Stomach smooth muscle (tissue), 2 donors: Measurements from ENCODE around the gene TTC38.
A peak's percentile ranks its signal among the peaks of the same experiment; 100 is the strongest.

Source experiments
- H3K27ac ChIP-seq: one replicate; pipeline ENCODE4 v1.7.0; 2013; ENCODE audit warnings: mild to moderate bottlenecking, low read length, inconsistent platforms
- H3K27me3 ChIP-seq, 2 donors: one replicate each; pipeline ENCODE4 v1.7.0; 2013; ENCODE audit warnings: low read length in 2 of 2; ENCODE audit not compliant: insufficient read depth in 2 of 2, control insufficient read depth in 1 of 2
- H3K36me3 ChIP-seq, 2 donors: one replicate each; pipeline ENCODE4 v1.7.0; 2013; ENCODE audit warnings: low read length in 2 of 2; ENCODE audit not compliant: control insufficient read depth in 2 of 2, insufficient read depth in 2 of 2
- H3K4me1 ChIP-seq: one replicate; pipeline ENCODE4 v1.7.0; 2013; ENCODE audit warnings: low read length; ENCODE audit not compliant: control insufficient read depth, insufficient read depth
- H3K4me3 ChIP-seq, 2 donors: one replicate each; pipeline ENCODE4 v1.7.0; 2013; ENCODE audit warnings: low read length in 2 of 2
- H3K9ac ChIP-seq, 2 donors: one replicate each; pipeline ENCODE4 v1.7.0; 2013; ENCODE audit warnings: low read length in 2 of 2, mild to moderate bottlenecking in 1 of 2
- H3K9me3 ChIP-seq, 2 donors: one replicate each; pipeline ENCODE4 v1.7.0; 2013; ENCODE audit warnings: low read length in 2 of 2; ENCODE audit not compliant: control insufficient read depth in 2 of 2
- donor health status: healthy.
- donor health status: Pancreatic carcinoma.

TTC38 gene

DNA sequence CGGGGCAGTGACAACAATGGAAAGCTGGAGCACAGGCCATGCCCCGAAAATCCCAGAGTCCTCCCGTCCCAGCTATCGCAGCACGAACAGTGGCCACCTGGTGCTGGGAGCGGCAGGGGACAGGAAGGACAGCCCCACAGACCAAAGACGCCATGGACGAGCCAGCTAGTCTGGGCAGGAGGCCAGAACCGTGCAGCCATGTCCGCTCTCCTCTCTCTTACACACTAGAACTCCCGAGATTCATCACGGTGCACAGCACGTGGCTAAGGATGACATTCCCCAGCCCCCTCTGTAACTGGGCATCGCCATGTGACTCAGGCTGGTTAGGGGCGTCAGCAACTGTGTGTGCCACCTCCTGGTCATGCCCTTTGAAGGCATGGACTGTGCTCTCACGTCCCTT, 22.3 kb upstream of the TTC38 start:
- H3K27ac ChIP-seq = peak overlapping the region; percentile 24
- peaks cover 9 to 11% of the 10 kb centered on the region in 2 donors for H3K36me3 ChIP-seq
- H3K9ac ChIP-seq = no peak overlapping the region
- H3K4me1 ChIP-seq = peaks cover 26% of the 10 kb centered on the region
- H3K27me3 ChIP-seq = no peaks in the 10 kb centered on the region
- H3K4me3 ChIP-seq = peak overlapping the region in 1 of 2 donors; percentile 40
- H3K9me3 ChIP-seq = no peaks in the 10 kb centered on the region

DNA sequence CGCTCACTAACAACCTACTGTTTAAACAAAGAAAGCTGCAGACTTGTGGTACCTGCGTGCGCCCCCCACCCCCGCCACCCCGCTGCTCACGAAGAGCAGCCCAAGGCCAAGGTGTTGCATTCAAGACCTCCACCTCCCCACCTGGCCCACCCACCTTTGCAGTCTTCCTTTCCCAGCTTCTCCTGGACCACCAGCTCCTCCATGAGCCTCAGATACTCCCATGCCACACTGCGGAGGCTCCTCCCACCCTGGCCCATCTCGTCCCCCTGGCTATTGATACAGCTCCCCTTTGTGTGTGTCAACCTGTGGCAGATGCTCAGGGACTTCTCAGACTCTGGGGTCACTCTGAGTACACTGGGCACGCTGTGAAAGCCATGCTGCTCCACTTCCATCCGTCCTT, 21.6 kb upstream of the TTC38 start:
- H3K4me1 ChIP-seq = peaks cover 30% of the 10 kb centered on the region
- no peaks in the 10 kb centered on the region for H3K9me3 ChIP-seq
- no peak overlapping the region for H3K27ac ChIP-seq

DNA sequence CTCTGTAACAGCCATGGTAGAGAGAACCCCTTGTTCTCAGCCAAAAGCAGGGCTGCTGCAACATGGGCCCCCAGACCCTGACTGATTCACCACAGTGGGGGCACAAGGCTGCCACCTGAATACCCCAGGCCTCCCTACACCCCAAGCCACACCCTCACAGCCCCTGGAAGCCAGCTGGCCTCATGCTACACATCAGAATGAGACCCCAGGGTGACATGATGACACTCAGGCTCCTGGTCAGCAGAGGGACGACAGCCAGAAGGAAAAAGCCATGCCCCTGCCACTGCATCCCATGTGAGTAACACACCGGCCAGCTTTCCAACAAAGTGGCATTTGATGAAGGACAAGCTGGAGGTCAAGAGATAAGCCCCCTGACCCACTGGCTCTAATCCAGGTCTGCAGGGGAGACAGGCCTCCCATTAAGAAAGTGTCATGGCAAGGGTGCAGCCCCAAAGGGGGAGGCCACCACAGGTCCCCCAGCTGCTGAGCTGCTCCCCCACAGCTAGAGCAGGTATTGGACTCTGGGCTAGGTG, 20.3 kb upstream of the TTC38 start:
- H3K9me3 ChIP-seq = no peaks in the 10 kb centered on the region
- H3K4me1 ChIP-seq = peaks cover 26% of the 10 kb centered on the region
- H3K9ac ChIP-seq = no peak overlapping the region
- H3K27ac ChIP-seq = no peak overlapping the region
- H3K4me3 ChIP-seq = no peak overlapping the region
- H3K27me3 ChIP-seq = no peaks in the 10 kb centered on the region
- H3K36me3 ChIP-seq = peaks cover 9% of the 10 kb centered on the region in 2 donors

More for the DNA sequence above, 21.6 kb upstream of the TTC38 start:
- H3K4me3 ChIP-seq = no peak overlapping the region
- H3K36me3 ChIP-seq = peaks cover 9% of the 10 kb centered on the region in 2 donors
- no peak overlapping the region for H3K9ac ChIP-seq
- H3K27me3 ChIP-seq = no peaks in the 10 kb centered on the region

DNA sequence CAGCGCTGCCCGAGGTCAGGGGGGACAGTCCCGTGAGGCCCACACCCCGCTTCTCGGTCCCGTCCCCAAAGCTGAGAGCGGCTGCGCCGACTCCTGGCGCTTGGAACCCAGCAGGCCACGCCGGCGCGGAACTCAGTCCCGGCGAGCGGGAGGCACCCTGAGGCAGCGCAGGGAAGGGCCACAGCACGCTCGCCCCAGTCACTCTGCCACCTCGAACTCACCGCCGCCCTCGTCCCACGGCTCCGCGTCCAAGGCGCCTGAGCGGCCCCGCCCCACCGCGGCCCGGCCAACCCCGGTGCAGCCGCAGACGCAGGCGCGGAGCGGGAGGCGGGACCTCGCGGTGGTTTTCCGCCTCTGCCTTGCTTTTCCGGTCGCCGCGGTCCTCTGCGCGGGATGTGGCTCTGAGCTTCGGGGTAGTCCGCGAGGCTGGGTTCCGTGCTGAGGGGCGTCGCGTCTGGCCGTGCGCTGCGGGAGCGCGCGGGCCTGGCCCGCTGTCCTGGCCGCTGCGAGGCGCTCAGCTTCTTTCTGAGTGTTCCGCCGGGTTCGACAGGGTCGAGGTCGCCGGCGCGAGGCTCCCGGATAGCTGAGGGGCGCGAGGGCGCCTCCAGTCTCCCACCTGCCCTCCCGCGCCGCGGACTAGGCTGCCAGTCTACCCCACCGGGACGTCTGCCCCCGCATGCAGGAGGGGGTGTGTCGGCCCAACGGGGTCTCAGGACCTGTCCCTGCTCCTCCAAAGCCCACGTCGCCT, 17.6 kb upstream of the TTC38 start, which contains the start of gene CDPF1:
Gene CDPF1, minus strand, starts transcription at position 259 of the 748 bp plus-strand sequence. CDS start 2,009 bp downstream, outside the sequence.
- Histone ChIP-seq H3K36me3 (peaks cover 0 to 2% of the 10 kb centered on the region in 2 donors), H3K9me3 (no peaks in the 10 kb centered on the region), H3K27ac (peak within 1 kb of the TSS; percentile 73), H3K4me1 (peaks cover 25% of the 10 kb centered on the region), H3K9ac (peak within 1 kb of the TSS; percentile 87 to 90), H3K4me3 (peak within 1 kb of the TSS; percentile 82 to 85), H3K27me3 (no peaks in the 10 kb centered on the region)

DNA sequence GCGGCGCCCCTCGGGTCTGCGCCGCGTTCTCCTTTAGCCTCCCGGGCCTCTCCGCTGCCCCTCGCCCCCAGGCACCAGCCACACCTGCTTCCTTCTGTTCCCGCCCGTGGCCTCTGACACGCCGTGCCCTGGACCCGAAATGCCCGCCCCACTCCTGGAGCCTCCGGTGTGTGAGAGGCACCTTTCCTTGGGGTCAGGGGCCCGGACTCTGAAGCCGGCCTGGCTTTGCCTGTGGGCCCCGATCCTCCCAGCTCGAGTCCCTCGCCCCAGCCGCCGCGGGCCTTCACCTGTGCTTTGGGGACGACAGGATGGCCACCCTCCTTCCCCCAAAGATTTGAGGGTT, 17.1 kb upstream of the TTC38 start:
- Histone ChIP-seq H3K9ac (peak overlapping the region; percentile 84 to 87), H3K27me3 (no peaks in the 10 kb centered on the region), H3K4me3 (peak overlapping the region; percentile 82 to 85), H3K4me1 (peaks cover 20% of the 10 kb centered on the region), H3K36me3 (peaks cover 0 to 2% of the 10 kb centered on the region in 2 donors), H3K27ac (peak overlapping the region; percentile 73), H3K9me3 (no peaks in the 10 kb centered on the region)

DNA sequence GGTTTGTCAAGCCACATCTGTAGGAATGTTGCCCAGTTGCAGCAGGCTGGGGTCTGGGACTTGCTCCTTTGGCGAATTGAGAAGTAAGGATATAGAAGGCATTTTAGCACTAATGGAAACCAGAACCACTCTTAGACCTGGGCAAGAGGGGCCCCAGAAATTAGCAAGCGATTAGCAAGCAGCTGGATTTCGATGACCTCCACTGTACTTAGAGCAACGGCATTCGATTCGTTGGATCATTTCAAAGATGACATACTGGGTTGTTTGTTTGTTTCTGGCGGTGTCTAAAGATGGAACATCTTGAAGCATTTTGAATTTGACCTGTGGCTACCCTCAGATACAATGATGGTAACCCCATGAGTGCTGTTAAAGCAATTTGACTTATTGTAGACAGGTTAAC, 16.5 kb upstream of the TTC38 start:
- H3K27me3 ChIP-seq = no peaks in the 10 kb centered on the region
- H3K36me3 ChIP-seq = peaks cover 0 to 2% of the 10 kb centered on the region in 2 donors
- H3K4me1 ChIP-seq = peaks cover 17% of the 10 kb centered on the region
- H3K4me3 ChIP-seq = peak overlapping the region; percentile 82 to 85
- no peak overlapping the region for H3K27ac ChIP-seq
- no peaks in the 10 kb centered on the region for H3K9me3 ChIP-seq
- H3K9ac ChIP-seq = peak overlapping the region in 1 of 2 donors; percentile 87

DNA sequence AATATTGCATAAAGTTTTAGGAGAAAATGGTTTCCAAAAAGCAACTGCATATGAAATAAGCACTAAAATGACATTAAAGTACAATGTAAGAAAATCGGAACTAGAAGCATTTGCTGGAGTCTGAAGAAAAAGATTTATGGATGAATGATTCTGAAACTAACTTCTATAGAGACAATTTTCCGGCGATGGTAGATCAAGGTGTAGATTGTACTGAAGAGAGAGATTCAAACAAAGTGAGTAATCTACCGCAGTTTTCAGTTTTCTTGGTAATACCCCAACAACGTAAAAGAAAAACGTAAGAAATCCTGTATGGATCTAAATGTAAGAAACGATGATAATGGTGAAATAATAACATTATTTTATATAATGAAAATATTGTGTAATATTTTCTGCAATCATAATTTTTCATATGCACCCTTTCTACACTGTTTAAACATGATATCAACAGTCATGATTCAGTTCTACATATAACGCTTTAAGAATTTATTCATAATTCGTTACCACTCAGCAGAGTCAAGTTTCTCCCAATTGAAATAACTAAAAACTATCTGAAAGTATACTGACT, 15.9 kb upstream of the TTC38 start:
- Histone ChIP-seq H3K36me3 (no peaks in the 10 kb centered on the region), H3K9me3 (no peaks in the 10 kb centered on the region), H3K27ac (no peak overlapping the region), H3K4me1 (peaks cover 17% of the 10 kb centered on the region), H3K4me3 (no peak overlapping the region), H3K9ac (no peak overlapping the region), H3K27me3 (no peaks in the 10 kb centered on the region)

DNA sequence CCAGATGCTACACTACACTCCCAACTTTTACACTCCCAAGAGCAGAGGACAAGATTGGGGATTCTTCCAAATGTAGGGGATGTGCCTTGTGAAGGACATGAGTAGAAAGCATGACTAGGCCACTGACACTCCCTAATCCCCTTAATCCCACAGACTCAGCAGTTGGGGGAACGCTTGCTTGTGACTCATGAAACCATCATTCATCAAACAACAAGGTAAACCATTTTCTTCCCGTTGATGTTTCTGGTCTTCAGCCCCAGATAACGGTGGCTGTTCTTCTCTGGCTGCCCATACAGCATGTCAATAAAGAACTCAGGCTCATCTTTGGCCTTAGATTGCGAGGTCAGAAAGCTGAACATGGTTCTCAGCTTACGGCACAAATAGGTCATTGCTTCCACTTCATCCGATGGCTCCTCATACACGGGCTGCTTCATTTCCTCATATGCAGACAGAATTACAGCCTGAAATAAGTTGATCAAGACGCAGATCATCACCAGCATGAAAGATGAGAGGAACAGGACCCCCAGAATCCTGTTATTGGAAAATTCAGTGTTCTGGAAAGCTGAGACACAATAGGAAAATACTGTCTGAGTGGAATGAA, 11.3 kb upstream of the TTC38 start:
- Histone ChIP-seq H3K4me1 (no peaks in the 10 kb centered on the region), H3K36me3 (no peaks in the 10 kb centered on the region), H3K9me3 (no peaks in the 10 kb centered on the region), H3K4me3 (no peak overlapping the region), H3K27ac (no peak overlapping the region), H3K27me3 (no peaks in the 10 kb centered on the region), H3K9ac (no peak overlapping the region)

DNA sequence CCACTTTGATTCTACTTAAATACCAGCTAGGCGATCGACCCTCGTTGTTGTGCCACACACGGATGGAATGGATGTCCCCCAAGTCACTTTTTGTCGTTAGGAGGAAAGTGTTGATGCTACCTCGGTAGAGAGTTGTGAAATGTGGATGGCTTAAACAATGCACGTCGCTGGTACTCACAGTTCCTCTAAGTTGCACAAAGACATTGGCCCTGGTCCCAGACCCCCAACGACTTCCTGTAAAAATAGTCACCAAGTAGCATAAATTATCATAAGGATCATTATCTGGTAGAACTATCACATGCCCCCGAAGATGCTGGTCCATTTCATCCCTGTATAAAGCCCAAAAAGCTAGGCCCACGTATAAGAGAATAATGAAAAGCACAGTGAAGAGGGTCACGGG, 8.4 kb upstream of the TTC38 start:
- no peak overlapping the region for H3K27ac ChIP-seq
- H3K36me3 ChIP-seq = no peaks in the 10 kb centered on the region
- H3K4me1 ChIP-seq = peaks cover 8% of the 10 kb centered on the region
- H3K9me3 ChIP-seq = no peaks in the 10 kb centered on the region
- no peak overlapping the region for H3K4me3 ChIP-seq
- no peaks in the 10 kb centered on the region for H3K27me3 ChIP-seq
- no peak overlapping the region for H3K9ac ChIP-seq

DNA sequence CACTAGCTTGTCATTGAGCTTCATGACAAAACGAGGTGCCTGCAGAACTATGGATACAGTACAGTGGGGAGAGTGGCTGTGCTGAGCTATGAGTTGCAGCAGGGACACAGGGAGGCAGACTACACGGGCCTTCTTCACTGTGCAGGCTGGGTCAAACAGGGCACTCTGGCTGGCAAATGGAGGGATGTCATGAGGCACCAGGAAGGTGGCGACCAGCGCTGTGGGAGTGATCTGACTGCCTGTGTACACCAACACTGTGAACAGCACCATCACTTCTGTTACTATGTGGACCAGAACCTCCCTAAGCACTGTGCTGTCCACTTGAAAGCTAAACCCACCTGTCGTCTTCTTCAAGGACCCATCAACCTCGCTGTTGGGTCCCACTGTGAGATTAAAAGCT, 7.8 kb upstream of the TTC38 start:
- Histone ChIP-seq H3K4me1 (peaks cover 8% of the 10 kb centered on the region), H3K36me3 (no peaks in the 10 kb centered on the region), H3K27ac (no peak overlapping the region), H3K27me3 (no peaks in the 10 kb centered on the region), H3K9ac (no peak overlapping the region), H3K9me3 (no peaks in the 10 kb centered on the region), H3K4me3 (no peak overlapping the region)
